Cardiac muscle cell (in vitro differentiated cells and primary cell): Measurements from ENCODE around the gene ZCCHC7. TPM values are rescaled to one million over a fixed set of nuclear protein-coding genes. Genes with fewer than 3 reads are reported as not detected.

Source experiments
- DNase-seq, 2 donors: peaks; one replicate each; pipeline versions ENCODE4 v3.0.0 to v3.0.0-alpha.2; 2010 to 2017; ENCODE audit warnings: low read depth in 1 of 2, low spot score in 1 of 2
- H3K27ac ChIP-seq: fragments of 200-600 bp; sonication (generic); 2 replicates; pipeline ENCODE4 v1.5.1; 2016
- H3K27me3 ChIP-seq: fragments of 200-600 bp; sonication (generic); 2 replicates; pipeline ENCODE4 v1.6.0; 2016; ENCODE audit warnings: control low read depth
- H3K36me3 ChIP-seq: fragments of 200-600 bp; sonication (generic); 2 replicates; pipeline ENCODE4 v1.5.1; 2016; ENCODE audit warnings: control low read depth
- H3K4me1 ChIP-seq: fragments of 200-600 bp; sonication (generic); 2 replicates; pipeline ENCODE4 v1.8.1; 2017; ENCODE audit warnings: low read depth, mild to moderate bottlenecking, mixed run types
- H3K4me3 ChIP-seq: fragments of 200-600 bp; sonication (generic); 2 replicates; pipeline ENCODE4 v1.5.1; 2016; ENCODE audit warnings: mild to moderate bottlenecking
- H3K9me3 ChIP-seq: fragments of 200-600 bp; sonication (generic); 2 replicates; pipeline ENCODE4 v1.5.1; 2017; ENCODE audit warnings: low read depth, mild to moderate bottlenecking, control low read depth
- polyA plus RNA-seq: library from polyadenylated mRNA; unstranded; fragments of >200 nt; fragmentation: Nextera tagmentation; extraction: Ambion mirVana; gene quantifications from 2 replicates; pipeline ENCODE4 v1.2.1, GENCODE V29; 2016
- total RNA-seq: library from RNA; depleted of rRNA; stranded (reverse); fragments of >200 nt; gene quantifications from 2 replicates; pipeline ENCODE4 v1.2.3, GENCODE V29; 2016
- TF ChIP-seq, protein P1 (sequence below): IDR thresholded peaks from 2 replicates; pipeline ENCODE4 v1.5.1; 2012; ENCODE audit warnings: low read depth, mild to moderate bottlenecking, low read length

Gene ZCCHC7
- total and polyA plus RNA-seq, 2 experiments from 2014 or later, result 15.0 to 18.8 TPM

DNA sequence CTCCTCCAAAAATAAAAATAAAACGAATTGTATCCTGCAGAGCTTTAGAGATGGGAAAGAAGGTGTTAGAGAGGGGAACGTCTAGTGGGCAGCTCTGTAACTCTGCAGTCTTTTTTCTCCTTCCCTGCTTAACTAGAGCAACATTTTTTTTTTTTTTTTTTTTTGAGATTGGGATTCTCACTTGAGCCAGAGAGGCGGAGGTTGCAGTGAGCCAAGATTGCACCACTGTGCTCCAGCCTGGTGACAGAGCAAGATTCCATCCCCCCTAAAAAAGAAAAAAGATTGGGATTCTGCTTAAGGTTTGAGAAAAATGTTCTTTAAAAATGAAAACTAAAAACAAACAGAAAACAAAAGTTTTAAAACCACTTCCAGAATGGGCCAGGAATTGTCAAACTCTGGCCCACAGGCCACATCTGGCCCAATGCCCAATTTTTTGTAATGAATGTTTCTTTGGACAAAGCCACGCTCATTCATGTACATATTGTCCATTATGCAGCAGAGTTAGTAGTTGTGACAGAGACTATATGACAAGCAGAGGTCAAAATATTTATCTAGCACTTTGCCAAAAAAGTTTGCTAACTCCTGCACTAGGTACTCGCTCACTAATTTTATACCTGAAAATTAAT, 98.5 kb downstream of the ZCCHC7 start:
- Histone ChIP-seq H3K4me1 (no peaks in the 10 kb centered on the region), H3K27ac (no peak overlapping the region), H3K36me3 (no peaks in the 10 kb centered on the region), H3K9me3 (no peaks in the 10 kb centered on the region), H3K4me3 (no peak overlapping the region), H3K27me3 (no peaks in the 10 kb centered on the region)
- peak in 1 of 2 donors; percentile 42 for DNase-seq
- TF ChIP-seq, protein P1, sequence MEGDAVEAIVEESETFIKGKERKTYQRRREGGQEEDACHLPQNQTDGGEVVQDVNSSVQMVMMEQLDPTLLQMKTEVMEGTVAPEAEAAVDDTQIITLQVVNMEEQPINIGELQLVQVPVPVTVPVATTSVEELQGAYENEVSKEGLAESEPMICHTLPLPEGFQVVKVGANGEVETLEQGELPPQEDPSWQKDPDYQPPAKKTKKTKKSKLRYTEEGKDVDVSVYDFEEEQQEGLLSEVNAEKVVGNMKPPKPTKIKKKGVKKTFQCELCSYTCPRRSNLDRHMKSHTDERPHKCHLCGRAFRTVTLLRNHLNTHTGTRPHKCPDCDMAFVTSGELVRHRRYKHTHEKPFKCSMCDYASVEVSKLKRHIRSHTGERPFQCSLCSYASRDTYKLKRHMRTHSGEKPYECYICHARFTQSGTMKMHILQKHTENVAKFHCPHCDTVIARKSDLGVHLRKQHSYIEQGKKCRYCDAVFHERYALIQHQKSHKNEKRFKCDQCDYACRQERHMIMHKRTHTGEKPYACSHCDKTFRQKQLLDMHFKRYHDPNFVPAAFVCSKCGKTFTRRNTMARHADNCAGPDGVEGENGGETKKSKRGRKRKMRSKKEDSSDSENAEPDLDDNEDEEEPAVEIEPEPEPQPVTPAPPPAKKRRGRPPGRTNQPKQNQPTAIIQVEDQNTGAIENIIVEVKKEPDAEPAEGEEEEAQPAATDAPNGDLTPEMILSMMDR, result no peak

DNA sequence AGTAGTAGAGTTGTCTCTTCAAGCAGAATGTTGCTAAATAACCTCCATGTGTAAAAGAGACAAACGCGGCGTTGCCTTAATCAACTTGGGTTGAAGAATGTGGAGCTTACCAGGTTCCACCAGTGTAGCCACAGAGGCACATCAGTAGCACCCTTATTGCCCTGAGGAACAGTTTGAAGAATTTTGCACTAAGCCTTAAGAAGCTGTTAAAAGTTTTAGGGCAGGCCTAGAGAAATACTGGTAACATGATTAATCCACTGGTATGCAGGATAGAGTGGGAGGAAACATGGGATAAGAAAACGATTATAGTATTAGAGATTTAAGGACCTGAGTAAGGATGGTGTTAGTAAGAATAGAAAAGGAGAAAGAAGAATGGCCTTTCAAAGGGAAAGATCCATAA, 100.6 kb downstream of the ZCCHC7 start:
- H3K27ac ChIP-seq, result no peak overlapping the region
- H3K36me3 ChIP-seq, result no peaks in the 10 kb centered on the region
- no peaks in the 10 kb centered on the region for H3K4me1 ChIP-seq
- no peaks in the 10 kb centered on the region for H3K9me3 ChIP-seq
- no peaks in the 10 kb centered on the region for H3K27me3 ChIP-seq
- TF ChIP-seq, protein P1, result no peak
- H3K4me3 ChIP-seq, result no peak overlapping the region
- peak in 1 of 2 donors; percentile 34 for DNase-seq

- H3K27me3 ChIP-seq, result no peaks in the 10 kb centered on the region
- H3K4me1 ChIP-seq, result no peaks in the 10 kb centered on the region
- no peak overlapping the region for H3K27ac ChIP-seq
- no peak overlapping the region for H3K4me3 ChIP-seq
- DNase-seq, result no peak
- TF ChIP-seq, protein P1, result no peak
- no peaks in the 10 kb centered on the region for H3K9me3 ChIP-seq
- no peaks in the 10 kb centered on the region for H3K36me3 ChIP-seq
These were observed 101.2 kb downstream of the ZCCHC7 start for GRCh38 chr9:37221489-37222106.

DNA sequence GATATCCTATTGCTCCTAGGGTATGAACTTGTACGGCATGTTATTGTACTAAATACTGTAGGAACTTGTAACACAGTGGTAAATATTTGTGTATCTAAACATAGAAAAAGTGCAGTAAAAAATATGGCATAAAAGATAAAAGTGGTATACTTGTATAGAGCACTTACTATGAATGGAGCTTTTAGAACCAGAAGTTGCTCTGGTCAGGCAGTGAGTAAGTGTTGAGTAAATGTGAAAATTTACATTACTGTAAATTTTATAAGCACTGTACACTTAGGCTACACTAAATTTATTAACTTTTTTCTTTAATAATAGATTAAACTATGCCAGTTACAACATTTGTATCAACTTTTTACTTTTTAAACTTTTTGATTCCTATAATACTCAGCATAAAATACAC, 109.1 kb downstream of the ZCCHC7 start:
- H3K36me3 ChIP-seq, result no peaks in the 10 kb centered on the region
- H3K4me3 ChIP-seq, result no peak overlapping the region
- H3K4me1 ChIP-seq, result no peaks in the 10 kb centered on the region
- no peak for DNase-seq
- no peak overlapping the region for H3K27ac ChIP-seq
- TF ChIP-seq, protein P1, result no peak
- no peaks in the 10 kb centered on the region for H3K27me3 ChIP-seq
- no peaks in the 10 kb centered on the region for H3K9me3 ChIP-seq

- TF ChIP-seq, protein P1, result no peak
- no peak overlapping the region for H3K4me3 ChIP-seq
- no peaks in the 10 kb centered on the region for H3K4me1 ChIP-seq
- no peaks in the 10 kb centered on the region for H3K27me3 ChIP-seq
- no peaks in the 10 kb centered on the region for H3K9me3 ChIP-seq
- no peak for DNase-seq
- H3K36me3 ChIP-seq, result no peaks in the 10 kb centered on the region
- H3K27ac ChIP-seq, result no peak overlapping the region
These were observed 109.6 kb downstream of the ZCCHC7 start for GRCh38 chr9:37229882-37230482.
